H9 (cell line): ENCODE data around the gene SATB2. TPM values are rescaled to one million over a fixed set of nuclear protein-coding genes. Genes with fewer than 3 reads are reported as not detected.

ENCODE experiments used
- DNase-seq: peaks from one replicate; pipeline ENCODE4 v3.0.0-alpha.2; 2017
- H2AFZ ChIP-seq: one replicate; pipeline ENCODE4 v1.6.1; 2013; ENCODE audit warnings: mild to moderate bottlenecking, low read length, control low read depth, moderate library complexity
- H2AK5ac ChIP-seq: 2 replicates; pipeline ENCODE4 v1.6.1; 2013; ENCODE audit warnings: low read length, control low read depth, mixed read lengths; ENCODE audit not compliant: insufficient read length
- H2BK120ac ChIP-seq: one replicate; pipeline ENCODE4 v1.6.1; 2013; ENCODE audit warnings: low read depth, mild to moderate bottlenecking, low read length, control low read depth, inconsistent platforms; ENCODE audit not compliant: poor library complexity, severe bottlenecking
- H2BK12ac ChIP-seq: 2 replicates; pipeline ENCODE4 v1.6.1; 2013; ENCODE audit warnings: low read length, control low read depth, mixed read lengths, low read depth; ENCODE audit not compliant: insufficient read length
- H2BK15ac ChIP-seq: 2 replicates; pipeline ENCODE4 v1.6.1; 2013; ENCODE audit warnings: low read depth, low read length, control low read depth
- H2BK20ac ChIP-seq: one replicate; pipeline ENCODE4 v1.6.1; 2013; ENCODE audit warnings: low read depth, mild to moderate bottlenecking, low read length, control low read depth, inconsistent platforms; ENCODE audit not compliant: poor library complexity, severe bottlenecking
- H2BK5ac ChIP-seq: 2 replicates; pipeline ENCODE4 v1.6.1; 2013; ENCODE audit warnings: low read length, control low read depth, mixed read lengths; ENCODE audit not compliant: insufficient read length
- H3K14ac ChIP-seq: 2 replicates; pipeline ENCODE4 v1.6.1; 2013; ENCODE audit warnings: low read length, control low read depth; ENCODE audit not compliant: insufficient read depth
- H3K18ac ChIP-seq: 2 replicates; pipeline ENCODE4 v1.6.1; 2013; ENCODE audit warnings: low read depth, mild to moderate bottlenecking, mixed read lengths, low read length, control low read depth; ENCODE audit not compliant: insufficient read length
- H3K23ac ChIP-seq: 2 replicates; pipeline ENCODE4 v1.6.1; 2013; ENCODE audit warnings: low read length, control low read depth, mixed read lengths, low read depth; ENCODE audit not compliant: insufficient read length
- H3K23me2 ChIP-seq: 2 replicates; pipeline ENCODE4 v1.6.1; 2013; ENCODE audit warnings: low read depth, mild to moderate bottlenecking, mixed read lengths, low read length, control low read depth; ENCODE audit not compliant: insufficient read length, poor library complexity, severe bottlenecking
- H3K27ac ChIP-seq: 2 replicates; pipeline ENCODE4 v1.5.1; 2013; ENCODE audit warnings: low read length, control low read depth, mixed read lengths, low read depth; ENCODE audit not compliant: insufficient read length
- H3K27me3 ChIP-seq: 2 replicates; pipeline ENCODE4 v1.6.1; 2013; ENCODE audit warnings: low read length, control low read depth, inconsistent platforms; ENCODE audit not compliant: insufficient read depth
- H3K4ac ChIP-seq: 2 replicates; pipeline ENCODE4 v1.6.1; 2013; ENCODE audit warnings: low read depth, mild to moderate bottlenecking, control low read depth, inconsistent platforms, low read length, moderate library complexity
- H3K4me1 ChIP-seq: 2 replicates; pipeline ENCODE4 v1.6.1; 2013; ENCODE audit warnings: low read length, control low read depth, inconsistent platforms; ENCODE audit not compliant: insufficient read depth
- H3K4me2 ChIP-seq: 2 replicates; pipeline ENCODE4 v1.6.1; 2013; ENCODE audit warnings: low read length, control low read depth, mixed read lengths; ENCODE audit not compliant: insufficient read length, insufficient read depth
- H3K56ac ChIP-seq: 2 replicates; pipeline ENCODE4 v1.6.1; 2013; ENCODE audit warnings: low read depth, mild to moderate bottlenecking, mixed read lengths, low read length, control low read depth; ENCODE audit not compliant: insufficient read length
- H3K79me1 ChIP-seq: 2 replicates; pipeline ENCODE4 v1.6.1; 2013; ENCODE audit warnings: low read depth, mild to moderate bottlenecking, moderate library complexity, low read length, control low read depth, inconsistent platforms; ENCODE audit not compliant: insufficient read depth, poor library complexity, severe bottlenecking
- H3K79me2 ChIP-seq: 2 replicates; pipeline ENCODE4 v1.6.1; 2013; ENCODE audit warnings: low read length, control low read depth, inconsistent platforms; ENCODE audit not compliant: insufficient read depth
- H3K9ac ChIP-seq: 2 replicates; pipeline ENCODE4 v1.6.1; 2013; ENCODE audit warnings: low read length, control low read depth, mixed read lengths; ENCODE audit not compliant: insufficient read length; ENCODE audit errors: extremely low read depth
- H3K9me3 ChIP-seq: one replicate; pipeline ENCODE4 v1.6.1; 2013; ENCODE audit warnings: low read depth, low read length, inconsistent platforms; ENCODE audit not compliant: control insufficient read depth
- H3T11ph ChIP-seq: one replicate; pipeline ENCODE4 v1.6.1; 2013; ENCODE audit warnings: mild to moderate bottlenecking, low read length, control low read depth, inconsistent platforms
- H4K20me1 ChIP-seq: one replicate; pipeline ENCODE4 v1.6.1; 2013; ENCODE audit not compliant: control insufficient read depth, insufficient read length, insufficient read depth
- H4K5ac ChIP-seq: 2 replicates; pipeline ENCODE4 v1.6.1; 2013; ENCODE audit warnings: low read depth, mild to moderate bottlenecking, mixed read lengths, low read length, control low read depth; ENCODE audit not compliant: insufficient read length
- H4K8ac ChIP-seq: replicated peaks from 2 replicates; pipeline ENCODE4 v1.6.1; 2013; ENCODE audit warnings: low read length, control low read depth, mixed read lengths, low read depth; ENCODE audit not compliant: insufficient read length
- H4K91ac ChIP-seq: 2 replicates; pipeline ENCODE4 v1.6.1; 2013; ENCODE audit warnings: low read depth, mild to moderate bottlenecking, moderate library complexity, mixed read lengths, low read length, control low read depth; ENCODE audit not compliant: insufficient read length
- H3K27ac Mint-ChIP-seq, 3 experiments: 2 replicates in 2 of 3; 3 replicates in 1 of 3; pipeline ENCODE4 v1.8.0; 2020 to 2021; ENCODE audit warnings: mixed read lengths in 3 of 3, mild to moderate bottlenecking in 1 of 3, moderate library complexity in 1 of 3
- H3K27me3 Mint-ChIP-seq: 2 replicates; pipeline ENCODE4 v1.8.0; 2021; ENCODE audit warnings: low read depth, mild to moderate bottlenecking, moderate library complexity, mixed read lengths
- H3K36me3 Mint-ChIP-seq, 3 experiments: 2 replicates in 2 of 3; 3 replicates in 1 of 3; pipeline ENCODE4 v1.8.0; 2020 to 2021; ENCODE audit warnings: low read depth in 3 of 3, mixed read lengths in 3 of 3; ENCODE audit not compliant: insufficient read depth in 1 of 3
- H3K4me1 Mint-ChIP-seq, 2 experiments: 2 replicates each; pipeline ENCODE4 v1.8.0; 2020; ENCODE audit warnings: mixed read lengths in 2 of 2
- H3K4me3 Mint-ChIP-seq, 2 experiments: 2 replicates in 1 of 2; 3 replicates in 1 of 2; pipeline ENCODE4 v1.8.0; 2020 to 2021; ENCODE audit warnings: mild to moderate bottlenecking in 2 of 2, mixed read lengths in 2 of 2, moderate library complexity in 1 of 2
- H3K9me3 Mint-ChIP-seq, 2 experiments: 2 replicates in 1 of 2; 3 replicates in 1 of 2; pipeline ENCODE4 v1.8.0; 2020; ENCODE audit warnings: mild to moderate bottlenecking in 2 of 2, mixed read lengths in 2 of 2, moderate library complexity in 1 of 2
- CTCF ChIP-seq: fragments of 200-600 bp; sonication (generic); conservative IDR thresholded peaks from 3 replicates; pipeline ENCODE4 v1.8.0; 2021; ENCODE audit warnings: antibody characterized with exemption, mild to moderate bottlenecking
- WGBS: extraction: QIAGEN DNeasy Blood & Tissue Kit; methylation state at CpG from one replicate; pipeline ENCODE4 v1.1.7; 2013; ENCODE audit warnings: missing lambda C conversion rate, low lambda C conversion rate, mixed read lengths; ENCODE audit not compliant: insufficient read length; ENCODE audit errors: extremely low coverage; 5-methylcytosine and 5-hydroxymethylcytosine counted together
- total RNA-seq: library from RNA; stranded (reverse); gene quantifications from 2 replicates; pipeline ENCODE4 v1.2.1, GENCODE V29; 2021

SATB2 gene
- total RNA-seq, 1 experiment from 2014 or later = 23.8 TPM

GRCh38 chr2:199312931-199313330, 144.8 kb downstream of the SATB2 start:
- no peak overlapping the region for H3K27ac Mint-ChIP-seq
- no peaks in the 10 kb centered on the region for H3K4me1 Mint-ChIP-seq
- no peak overlapping the region for H4K5ac ChIP-seq
- H2BK20ac ChIP-seq = no peak overlapping the region
- H3K79me2 ChIP-seq = no peaks in the 10 kb centered on the region
- no peaks in the 10 kb centered on the region for H3K27me3 Mint-ChIP-seq
- H2AK5ac ChIP-seq = no peak overlapping the region
- no peaks in the 10 kb centered on the region for H3K4me1 ChIP-seq
- no peak overlapping the region for H3K4me3 Mint-ChIP-seq
- no peak overlapping the region for H3K23ac ChIP-seq
- H3K14ac ChIP-seq = no peak overlapping the region
- H2BK12ac ChIP-seq = no peak overlapping the region
- no peak overlapping the region for H3K56ac ChIP-seq
- H3K27me3 ChIP-seq = no peaks in the 10 kb centered on the region
- H4K91ac ChIP-seq = no peak overlapping the region
- no peak overlapping the region for H2BK15ac ChIP-seq
- no peak overlapping the region for H3T11ph ChIP-seq
- WGBS = no CpG with 5 or more reads among the region's 3 CpGs
- H3K23me2 ChIP-seq = no peaks in the 10 kb centered on the region
- no peak overlapping the region for H3K4me2 ChIP-seq
- no peak overlapping the region for H3K18ac ChIP-seq
- no peak overlapping the region for H4K8ac ChIP-seq
- H3K36me3 Mint-ChIP-seq = peaks cover 0 to 11% (median 0%) of the 10 kb centered on the region in 3 experiments; a peak in 2 of 7 replicates
- no peak for DNase-seq
- H3K9ac ChIP-seq = no peak overlapping the region
- no peak overlapping the region for H2AFZ ChIP-seq
- H2BK120ac ChIP-seq = no peak overlapping the region
- no peak overlapping the region for H3K4ac ChIP-seq
- no peaks in the 10 kb centered on the region for H3K9me3 ChIP-seq
- no peak overlapping the region for H3K27ac ChIP-seq
- no peak for TF ChIP-seq CTCF
- H3K79me1 ChIP-seq = no peaks in the 10 kb centered on the region
- no peak overlapping the region for H2BK5ac ChIP-seq
- no peaks in the 10 kb centered on the region for H3K9me3 Mint-ChIP-seq
- H4K20me1 ChIP-seq = no peaks in the 10 kb centered on the region
